IMR-90 (cell line): ENCODE data around the gene ADAMTS5.

ENCODE experiments used
- BHLHE40 ChIP-seq: fragments of 150-350 bp; IDR thresholded peaks from 2 replicates; pipeline ENCODE4 v1.6.1; 2016; ENCODE audit warnings: mild to moderate bottlenecking, low read depth, low read length
- CEBPB ChIP-seq: IDR thresholded peaks from 2 replicates; pipeline ENCODE4 v1.6.1; 2012; ENCODE audit warnings: low read depth, low read length, improper control_type of control experiment
- CHD1 ChIP-seq: IDR thresholded peaks from 2 replicates; pipeline ENCODE4 v1.6.1; 2012; ENCODE audit warnings: low read depth, low read length, improper control_type of control experiment
- FOS ChIP-seq: fragments of 150-350 bp; IDR thresholded peaks from 2 replicates; pipeline ENCODE4 v1.6.1; 2016; ENCODE audit warnings: low read depth, low read length
- MAZ ChIP-seq: IDR thresholded peaks from 2 replicates; pipeline ENCODE4 v1.6.1; 2012; ENCODE audit warnings: low read depth, mild to moderate bottlenecking, low read length, improper control_type of control experiment, moderate library complexity, borderline replicate concordance
- MXI1 ChIP-seq: IDR thresholded peaks from 2 replicates; pipeline ENCODE4 v1.6.1; 2012; ENCODE audit warnings: low read depth, mild to moderate bottlenecking, low read length, moderate library complexity, borderline replicate concordance
- NFE2L2 ChIP-seq: fragments of 150-350 bp; IDR thresholded peaks from 2 replicates; pipeline ENCODE4 v1.6.1; 2016; ENCODE audit warnings: low read depth, mild to moderate bottlenecking, low read length
- POLR2A ChIP-seq: IDR thresholded peaks from 2 replicates; pipeline ENCODE4 v1.6.1; 2012; ENCODE audit warnings: mild to moderate bottlenecking, low read depth, low read length
- RAD21 ChIP-seq: IDR thresholded peaks from 2 replicates; pipeline ENCODE4 v1.6.1; 2012; ENCODE audit warnings: low read length, improper control_type of control experiment
- RCOR1 ChIP-seq: IDR thresholded peaks from 2 replicates; pipeline ENCODE4 v1.6.1; 2012; ENCODE audit warnings: mild to moderate bottlenecking, low read length, improper control_type of control experiment; ENCODE audit not compliant: insufficient replicate concordance
- RFX5 ChIP-seq: IDR thresholded peaks from 2 replicates; pipeline ENCODE4 v1.8.0; 2012; ENCODE audit warnings: low read depth, mild to moderate bottlenecking, low read length, moderate library complexity
- SMC3 ChIP-seq: fragments of 150-350 bp; IDR thresholded peaks from 2 replicates; pipeline ENCODE4 v1.6.1; 2016; ENCODE audit warnings: low read depth, mild to moderate bottlenecking, antibody characterized with exemption, low read length, moderate library complexity
- USF2 ChIP-seq: fragments of 150-350 bp; IDR thresholded peaks from 2 replicates; pipeline ENCODE4 v1.6.1; 2017; ENCODE audit warnings: mild to moderate bottlenecking, antibody characterized with exemption, low read length, low read depth
- TF ChIP-seq, protein P1 (sequence below): conservative IDR thresholded peaks from 2 replicates; pipeline ENCODE4 v1.5.1; 2012; ENCODE audit warnings: mild to moderate bottlenecking, low read depth, low read length, improper control_type of control experiment

DNA sequence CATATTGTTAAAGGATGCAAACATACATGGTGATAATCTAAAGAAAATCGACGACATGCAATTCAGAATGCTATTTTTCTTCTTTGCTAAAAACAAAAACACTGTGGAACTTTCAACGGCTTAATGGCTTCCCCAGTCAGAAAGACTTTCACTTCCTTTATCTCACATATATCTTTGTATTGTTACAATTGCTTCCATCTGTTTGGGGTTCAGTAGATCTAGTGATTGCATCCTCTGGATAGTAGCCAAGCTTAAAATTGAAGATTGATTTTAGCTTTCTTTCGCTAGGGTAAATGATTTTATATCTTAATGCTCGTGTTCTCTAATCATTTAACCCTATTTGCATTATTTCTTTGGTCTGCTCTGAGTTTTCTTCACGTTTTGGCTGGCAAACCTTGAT is 89.9 kb downstream of the ADAMTS5 start:
- TF ChIP-seq, protein P1, sequence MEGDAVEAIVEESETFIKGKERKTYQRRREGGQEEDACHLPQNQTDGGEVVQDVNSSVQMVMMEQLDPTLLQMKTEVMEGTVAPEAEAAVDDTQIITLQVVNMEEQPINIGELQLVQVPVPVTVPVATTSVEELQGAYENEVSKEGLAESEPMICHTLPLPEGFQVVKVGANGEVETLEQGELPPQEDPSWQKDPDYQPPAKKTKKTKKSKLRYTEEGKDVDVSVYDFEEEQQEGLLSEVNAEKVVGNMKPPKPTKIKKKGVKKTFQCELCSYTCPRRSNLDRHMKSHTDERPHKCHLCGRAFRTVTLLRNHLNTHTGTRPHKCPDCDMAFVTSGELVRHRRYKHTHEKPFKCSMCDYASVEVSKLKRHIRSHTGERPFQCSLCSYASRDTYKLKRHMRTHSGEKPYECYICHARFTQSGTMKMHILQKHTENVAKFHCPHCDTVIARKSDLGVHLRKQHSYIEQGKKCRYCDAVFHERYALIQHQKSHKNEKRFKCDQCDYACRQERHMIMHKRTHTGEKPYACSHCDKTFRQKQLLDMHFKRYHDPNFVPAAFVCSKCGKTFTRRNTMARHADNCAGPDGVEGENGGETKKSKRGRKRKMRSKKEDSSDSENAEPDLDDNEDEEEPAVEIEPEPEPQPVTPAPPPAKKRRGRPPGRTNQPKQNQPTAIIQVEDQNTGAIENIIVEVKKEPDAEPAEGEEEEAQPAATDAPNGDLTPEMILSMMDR: no peak
- TF ChIP-seq MXI1 (no peak), BHLHE40 (no peak), POLR2A (no peak), NFE2L2 (no peak), SMC3 (no peak), RCOR1 (no peak), CEBPB (no peak), RFX5 (no peak), RAD21 (no peak), MAZ (no peak), USF2 (no peak), FOS (no peak), CHD1 (no peak)
